Measurements from ENCODE around the gene IL20.
"Not testable (repeated sequence)": the region's sequence is repeated elsewhere in the genome, so short reads cannot be mapped to it uniquely, and the experiment has no call there.

The IL20 gene

DNA sequence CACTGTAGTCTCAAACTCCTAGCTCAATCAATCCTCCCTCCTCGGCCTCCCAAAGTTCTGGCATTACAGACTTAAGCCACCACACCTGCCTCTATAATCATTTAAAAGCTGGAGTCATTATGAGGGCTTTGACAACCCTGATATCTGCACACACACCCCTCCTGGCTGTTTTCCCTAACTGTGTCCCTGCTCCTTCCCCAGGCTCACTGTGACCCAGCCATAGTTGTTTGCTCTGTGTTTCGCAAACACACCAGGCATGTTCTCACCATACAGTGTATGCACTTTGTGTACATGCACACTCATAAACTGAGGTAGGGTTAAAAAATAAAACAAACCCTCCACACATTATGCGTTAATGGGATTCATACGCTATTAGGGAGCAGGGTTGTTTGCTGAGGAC is 21.8 kb upstream of the IL20 start:
- no peak for DNase-seq

DNA sequence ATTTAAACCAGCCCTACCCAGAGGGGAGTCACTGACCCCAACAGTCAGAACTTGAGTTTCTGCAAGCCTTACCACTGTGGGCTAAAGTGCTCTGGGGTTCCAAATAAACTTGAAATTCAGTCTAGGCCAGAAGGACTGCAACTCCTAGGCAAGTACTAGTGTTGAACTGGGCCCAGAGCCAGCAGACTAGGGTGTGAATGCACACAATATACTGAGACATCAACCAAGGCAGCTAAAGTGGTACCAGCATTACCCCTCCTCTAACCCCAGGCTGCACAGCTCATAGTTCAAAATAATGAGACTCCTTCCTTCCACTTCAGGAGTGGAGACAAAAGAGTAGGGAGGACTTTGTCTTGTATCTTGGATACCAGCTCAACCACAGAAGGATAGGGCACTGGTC is 18.9 kb upstream of the IL20 start:
- DNase-seq = no peak

DNA sequence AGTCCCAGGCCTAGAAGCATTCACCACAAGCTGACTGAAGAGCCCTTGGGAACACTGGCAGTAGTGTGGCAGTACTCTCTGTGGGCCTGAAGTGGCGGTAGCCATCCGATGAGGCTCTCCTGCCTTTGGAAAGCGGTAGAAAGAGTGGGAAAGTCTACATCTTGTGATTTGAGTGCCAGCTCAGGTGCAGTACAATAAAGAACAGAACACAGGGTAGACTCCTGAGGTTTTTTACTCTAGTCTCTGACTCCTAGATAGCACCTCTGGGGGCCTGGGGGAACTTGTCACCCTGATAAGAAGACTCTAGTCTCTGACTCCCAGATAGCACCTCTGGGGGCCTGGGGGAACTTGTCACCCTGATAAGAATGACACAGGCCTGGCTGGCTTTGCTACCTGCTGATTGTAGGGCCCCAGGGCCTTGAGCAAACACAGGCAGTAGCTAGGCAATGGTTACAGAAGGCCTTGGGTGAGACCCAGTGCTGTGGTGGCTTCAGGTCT is 18.0 kb upstream of the IL20 start:
- DNase-seq = no peak

DNA sequence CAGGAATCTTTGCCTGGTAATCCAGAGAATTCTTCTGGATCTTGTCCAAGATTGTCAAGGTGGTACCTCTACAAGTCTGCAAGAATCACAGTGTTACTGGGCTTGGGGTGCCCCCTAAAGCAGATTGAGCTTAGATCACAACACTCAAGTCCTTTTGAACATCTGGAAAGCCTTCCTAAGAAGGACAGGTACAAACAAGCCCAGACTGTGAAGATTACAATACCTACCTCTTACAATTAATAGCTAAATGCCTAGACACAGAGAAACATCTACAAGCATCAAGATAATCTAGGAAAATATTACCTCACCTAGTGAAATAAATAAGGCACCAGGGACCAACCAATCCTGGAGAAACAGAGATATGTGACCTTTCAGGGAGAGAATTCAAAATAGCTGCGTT is 17.5 kb upstream of the IL20 start:
- no peak for DNase-seq

DNA sequence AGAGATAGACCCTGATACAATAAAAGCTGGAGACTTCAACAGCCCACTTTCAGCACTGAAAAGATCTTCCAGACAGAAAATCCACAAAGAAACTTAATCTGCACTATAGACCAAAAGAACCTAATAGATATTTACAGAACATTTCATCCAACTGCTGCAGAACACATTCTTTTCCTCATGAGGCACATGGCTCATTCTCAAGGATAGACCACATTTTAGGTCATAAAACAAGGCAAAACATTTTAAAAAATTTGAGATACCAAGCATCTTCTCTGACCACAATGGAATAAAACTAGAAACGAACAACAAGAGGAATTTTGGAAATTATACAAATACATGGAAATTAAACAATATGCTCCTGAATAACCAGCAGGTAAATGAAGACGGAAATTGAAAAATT is 15.0 kb upstream of the IL20 start:
- DNase-seq = no peak

DNA sequence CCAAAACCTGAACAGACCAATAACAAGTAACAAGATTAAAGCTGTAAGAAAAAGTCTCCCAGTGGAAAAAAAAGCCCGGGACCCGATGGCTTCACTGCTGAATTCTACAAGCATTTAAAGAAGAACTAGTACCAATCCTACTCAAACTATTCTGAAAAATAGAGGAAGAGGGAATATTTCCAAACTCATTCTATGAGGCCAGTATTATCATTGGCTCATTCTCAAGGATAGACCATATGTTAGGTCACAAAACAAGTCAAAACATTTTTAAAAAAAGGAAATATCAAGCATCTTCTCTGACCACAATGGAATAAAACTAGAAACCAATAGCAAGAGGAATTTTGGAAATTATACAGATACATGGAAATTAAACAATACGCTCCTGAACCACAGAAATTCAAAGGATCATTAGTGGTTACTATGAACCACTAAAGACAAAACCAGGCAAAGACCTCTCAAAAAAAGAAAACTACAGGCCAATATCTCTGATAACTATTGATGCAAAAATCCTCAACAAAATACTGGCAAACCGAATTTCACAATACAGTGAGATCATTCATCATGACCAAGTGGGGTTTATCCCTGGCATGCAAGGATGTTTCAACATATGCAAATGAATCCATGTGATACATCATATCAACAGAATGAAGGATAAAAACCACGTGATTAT is 13.9 kb upstream of the IL20 start:
- DNase-seq = peak; percentile 80

DNA sequence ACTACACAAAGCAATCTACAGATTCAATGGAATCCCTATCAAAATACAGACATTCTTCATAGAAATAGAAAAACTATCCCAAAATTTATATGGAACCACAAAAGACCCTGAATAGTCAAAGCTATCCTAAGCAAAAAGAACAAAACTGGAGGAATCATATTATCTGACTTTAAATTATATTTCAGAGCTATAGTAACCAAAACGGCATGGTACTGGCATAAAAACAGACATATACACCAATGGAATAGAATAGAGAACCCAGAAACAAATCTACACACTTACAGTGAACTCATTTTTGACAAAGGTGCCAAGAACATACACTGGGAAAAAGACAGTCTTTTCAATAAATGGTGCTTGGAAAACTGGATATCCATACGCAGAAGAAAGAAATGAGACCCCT is 12.8 kb upstream of the IL20 start:
- DNase-seq = not testable (repeated sequence)

DNA sequence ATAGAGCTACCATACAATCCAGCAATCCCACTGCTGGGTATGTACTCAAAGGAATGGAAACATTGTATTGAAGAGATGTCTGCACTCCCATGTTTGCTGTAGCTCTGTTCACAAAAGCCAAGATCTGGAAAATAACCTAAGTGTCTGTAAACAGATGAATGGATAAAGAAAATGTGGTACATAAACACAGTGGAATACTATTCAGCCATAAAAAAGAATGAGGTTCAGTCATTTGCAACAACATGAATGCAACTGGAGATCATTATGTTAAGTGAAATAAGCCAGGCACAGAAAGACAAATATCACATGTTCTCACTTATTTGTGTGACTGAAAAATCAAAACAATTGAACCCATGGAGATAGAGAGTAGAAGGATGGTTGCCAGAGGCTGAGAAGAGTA is 11.7 kb upstream of the IL20 start:
- DNase-seq = not testable (repeated sequence)

DNA sequence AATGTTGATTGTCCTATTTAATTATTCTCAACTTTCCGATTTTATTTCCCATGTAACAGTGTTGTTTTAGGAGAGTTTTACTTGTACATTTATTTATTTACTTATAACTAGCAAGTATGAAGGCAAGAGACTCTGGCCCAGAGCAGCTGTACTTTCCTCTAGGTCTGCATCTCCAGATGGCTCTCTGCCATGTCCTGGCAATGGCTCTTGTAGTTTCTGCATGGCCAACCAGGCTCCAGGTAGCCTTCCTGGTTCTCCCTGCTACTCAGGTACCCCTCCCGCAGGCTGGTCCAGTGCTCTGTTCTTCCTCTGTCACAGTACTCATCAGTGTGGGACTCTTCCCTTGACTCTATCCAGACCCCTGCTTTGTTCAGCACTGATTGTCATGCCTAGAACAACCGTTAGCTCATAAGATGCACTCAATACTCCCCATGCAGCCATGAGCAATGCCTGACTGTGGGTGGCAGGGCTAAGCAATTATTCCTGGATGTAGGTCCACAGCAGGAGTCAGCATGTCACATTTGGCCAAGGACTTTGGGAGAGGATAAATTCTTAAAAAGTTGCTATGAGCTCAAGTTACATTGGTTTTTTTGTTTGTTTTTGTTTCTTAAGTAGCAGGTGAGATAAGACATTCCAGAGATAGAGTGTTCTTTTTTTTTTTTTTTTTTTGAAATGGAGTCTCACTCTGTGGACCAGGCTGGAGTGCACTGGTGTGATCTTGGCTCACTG is 10.9 kb upstream of the IL20 start:
- no peak for DNase-seq

DNA sequence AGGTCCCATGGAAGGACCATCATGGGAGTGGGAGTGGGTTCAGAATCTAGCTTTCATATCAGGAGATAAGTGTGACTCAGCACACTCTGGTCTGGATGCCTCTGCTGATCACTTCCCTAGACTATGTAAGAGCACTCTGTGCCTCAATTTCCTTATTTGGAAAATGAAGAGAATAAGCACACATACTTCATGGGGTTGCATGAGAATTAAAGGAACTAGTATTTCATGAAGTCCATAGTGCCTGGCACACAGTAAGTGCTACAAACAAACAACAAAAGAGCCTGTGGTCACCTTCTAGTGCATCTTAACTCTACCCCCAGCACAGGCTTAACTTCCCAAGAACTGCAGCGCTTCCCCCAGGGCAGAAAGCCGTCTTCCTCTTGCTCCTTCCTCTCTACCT is 9.6 kb upstream of the IL20 start:
- DNase-seq = no peak

DNA sequence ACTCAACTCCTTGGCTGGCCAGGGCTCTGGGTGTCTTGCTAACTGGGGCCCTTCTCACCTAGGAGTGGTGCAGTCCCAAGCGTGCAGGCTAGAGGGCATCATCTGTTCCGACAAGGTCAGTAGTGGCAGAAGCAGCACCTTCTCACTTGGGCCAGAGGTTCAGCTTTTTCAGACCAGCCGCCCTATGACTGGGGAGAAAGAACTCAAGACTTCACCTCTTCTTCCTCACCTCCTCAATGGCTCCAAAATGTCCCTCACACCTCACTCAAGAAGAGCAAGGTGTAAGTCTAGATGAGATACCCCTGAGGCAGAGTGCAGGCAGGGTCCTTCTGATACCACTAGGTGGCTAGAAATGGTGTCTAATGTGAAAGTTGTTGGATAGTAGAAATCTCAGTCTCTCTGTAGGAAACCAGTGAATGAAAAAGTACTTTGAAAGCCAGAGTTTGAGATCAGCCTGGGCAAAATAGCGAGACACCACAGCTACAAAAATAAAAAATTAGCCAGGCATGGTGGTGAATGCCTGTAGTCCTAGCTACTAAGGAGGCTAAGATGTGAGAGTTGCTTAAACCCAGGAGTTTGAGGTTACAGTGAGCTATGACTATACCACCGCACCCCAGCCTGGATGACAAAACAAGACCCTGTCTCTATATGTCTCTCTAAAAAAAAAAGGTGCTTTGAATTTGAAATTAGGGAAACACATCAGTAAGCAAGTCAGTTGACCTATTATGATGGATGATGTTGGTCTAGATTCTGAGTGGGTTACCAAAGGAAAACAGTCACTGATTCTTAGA is 8.6 kb upstream of the IL20 start:
- DNase-seq = no peak

DNA sequence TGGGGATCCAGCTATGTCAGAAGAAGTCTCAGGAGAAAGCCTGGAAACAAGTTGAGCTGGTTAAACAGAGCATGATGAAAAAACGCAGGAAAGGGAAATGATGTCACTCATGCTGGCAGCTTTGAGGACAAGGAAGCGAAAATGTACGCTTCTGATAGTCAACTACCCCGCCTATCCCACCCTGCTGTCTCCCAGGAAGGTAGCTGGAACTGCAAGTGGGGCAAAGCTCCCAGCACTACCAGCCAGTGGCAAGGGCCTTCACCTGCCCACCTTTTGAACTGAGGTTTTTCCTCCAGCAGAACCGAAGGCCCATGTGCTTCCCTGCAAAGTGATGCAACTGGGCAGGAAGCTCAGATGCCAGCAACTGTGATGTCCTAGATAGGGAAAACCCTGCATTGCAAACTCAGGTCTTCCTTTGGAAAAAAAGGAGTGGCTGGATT is 6.3 kb upstream of the IL20 start:
- peak; percentile 71 for DNase-seq

DNA sequence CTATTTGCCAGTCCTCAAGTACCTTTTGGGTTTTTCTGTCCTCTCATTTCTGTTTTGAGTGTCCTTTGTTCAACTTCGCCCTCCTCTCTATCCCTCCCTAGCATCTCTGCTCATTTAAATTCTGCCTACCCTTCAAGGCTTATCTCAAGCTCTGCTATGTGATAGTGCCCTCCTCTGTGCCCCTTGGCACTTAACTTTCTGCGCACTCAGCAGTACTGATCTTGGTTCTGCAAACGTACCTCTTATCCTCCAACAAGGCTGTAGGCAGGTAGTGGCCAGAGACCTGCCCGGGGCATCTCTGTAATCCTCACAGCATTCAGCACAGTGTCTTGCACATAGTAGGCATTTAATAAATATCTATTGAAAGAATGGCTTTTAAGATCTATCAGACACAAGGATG is 5.3 kb upstream of the IL20 start:
- no peak for DNase-seq

DNA sequence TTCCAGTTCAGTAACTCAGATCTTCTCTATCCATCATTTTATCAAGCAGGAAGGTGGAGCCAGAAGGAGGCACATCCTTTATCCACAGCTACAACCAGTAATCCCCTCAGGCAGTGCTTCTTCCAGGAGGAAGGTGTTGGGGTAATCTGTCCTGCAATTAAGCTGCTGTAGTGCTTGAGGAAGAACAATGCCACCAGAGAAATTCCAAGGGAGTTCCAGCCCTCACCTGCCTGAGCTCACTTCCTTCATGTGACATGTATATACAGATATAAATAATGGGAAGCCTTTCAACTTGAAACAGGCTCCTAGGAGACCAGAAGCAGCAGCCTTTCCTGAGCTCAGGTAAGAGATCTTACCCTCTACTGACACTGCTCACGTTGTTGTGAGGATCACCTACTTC is 2.2 kb upstream of the IL20 start:
- DNase-seq = no peak

DNA sequence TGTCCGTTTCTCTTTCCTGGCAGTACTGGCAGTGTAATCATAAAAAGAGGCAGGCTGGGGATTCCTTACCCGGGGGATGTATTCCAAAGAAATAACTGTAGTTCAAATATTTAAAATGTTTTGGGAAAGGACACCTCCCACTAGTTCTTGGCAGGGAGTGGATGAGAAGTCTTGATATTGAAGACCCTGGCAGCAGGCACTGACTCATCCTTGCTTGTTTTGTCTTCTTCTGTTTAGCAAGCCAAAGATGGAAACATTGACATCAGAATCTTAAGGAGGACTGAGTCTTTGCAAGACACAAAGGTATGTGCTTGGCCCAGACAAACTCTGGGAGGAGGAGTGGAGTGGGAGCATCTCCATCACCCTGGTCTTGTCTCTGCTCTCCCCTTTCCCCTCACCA is 639 bp downstream of the IL20 start:
- DNase-seq = no peak

DNA sequence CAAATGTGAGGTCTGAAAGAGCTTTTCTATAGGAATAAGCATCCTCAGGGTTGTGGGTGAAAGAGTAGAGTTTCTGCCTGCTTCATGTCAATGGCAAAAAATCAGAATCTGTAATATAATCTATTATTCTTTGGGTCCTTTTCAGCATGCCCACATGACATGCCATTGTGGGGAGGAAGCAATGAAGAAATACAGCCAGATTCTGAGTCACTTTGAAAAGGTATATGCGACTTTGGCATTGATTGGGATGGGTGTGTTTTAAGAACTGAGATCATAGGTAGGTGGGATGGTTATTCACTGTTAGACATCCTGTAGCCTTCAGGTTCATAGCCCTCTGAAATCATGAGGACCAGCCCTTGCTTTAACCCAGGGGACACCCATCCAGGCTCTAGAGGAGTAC is 1.8 kb downstream of the IL20 start:
- DNase-seq = no peak

DNA sequence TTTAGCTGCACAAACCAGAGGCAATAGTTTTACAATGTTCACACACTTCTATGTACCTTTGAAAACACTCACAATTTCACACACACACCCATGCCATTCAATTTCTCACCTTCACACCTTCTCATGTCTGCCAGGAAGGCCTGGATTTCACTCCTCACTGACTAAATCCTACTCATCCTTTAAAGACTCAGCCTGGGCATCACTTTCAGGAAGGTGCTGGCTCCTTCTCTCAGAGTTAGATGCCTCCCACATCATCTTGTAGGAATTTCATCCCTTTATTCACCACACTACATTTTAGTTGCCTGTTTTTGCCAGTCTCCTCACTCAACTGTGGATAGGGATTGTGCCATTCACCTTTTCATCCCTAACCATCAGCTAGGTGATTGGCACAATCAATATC is 2.3 kb downstream of the IL20 start:
- DNase-seq = no peak

DNA sequence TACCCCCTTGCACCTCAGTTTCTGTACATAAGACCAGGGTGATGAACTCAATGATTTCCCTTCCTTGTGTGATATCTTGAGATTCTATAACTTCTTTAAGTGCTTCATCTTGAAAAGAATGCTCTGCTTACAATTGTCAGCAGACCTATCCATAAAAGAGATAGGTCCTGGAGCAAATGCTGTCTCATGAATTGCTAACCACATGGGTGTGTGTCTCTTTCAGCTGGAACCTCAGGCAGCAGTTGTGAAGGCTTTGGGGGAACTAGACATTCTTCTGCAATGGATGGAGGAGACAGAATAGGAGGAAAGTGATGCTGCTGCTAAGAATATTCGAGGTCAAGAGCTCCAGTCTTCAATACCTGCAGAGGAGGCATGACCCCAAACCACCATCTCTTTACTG is 2.8 kb downstream of the IL20 start:
- no peak for DNase-seq

DNA sequence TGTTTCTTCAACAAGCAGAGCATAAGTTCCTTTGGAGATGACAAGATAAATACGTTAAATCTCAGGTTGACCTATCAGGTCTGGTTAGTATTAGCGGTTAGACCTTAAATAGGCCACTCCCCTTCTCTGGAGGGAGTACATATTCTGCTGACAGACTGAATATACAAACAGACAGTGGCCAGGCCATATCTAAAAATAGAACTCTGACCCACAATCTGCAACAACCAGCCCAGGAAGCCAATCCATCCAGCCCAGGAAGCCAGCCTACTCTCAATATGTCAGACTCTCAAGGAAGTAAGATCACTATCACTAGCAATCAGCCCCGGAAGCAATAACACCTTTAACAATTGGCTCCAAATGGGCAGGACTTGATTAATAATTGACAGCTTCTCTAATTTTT is 6.7 kb downstream of the IL20 start:
- no peak for DNase-seq

DNA sequence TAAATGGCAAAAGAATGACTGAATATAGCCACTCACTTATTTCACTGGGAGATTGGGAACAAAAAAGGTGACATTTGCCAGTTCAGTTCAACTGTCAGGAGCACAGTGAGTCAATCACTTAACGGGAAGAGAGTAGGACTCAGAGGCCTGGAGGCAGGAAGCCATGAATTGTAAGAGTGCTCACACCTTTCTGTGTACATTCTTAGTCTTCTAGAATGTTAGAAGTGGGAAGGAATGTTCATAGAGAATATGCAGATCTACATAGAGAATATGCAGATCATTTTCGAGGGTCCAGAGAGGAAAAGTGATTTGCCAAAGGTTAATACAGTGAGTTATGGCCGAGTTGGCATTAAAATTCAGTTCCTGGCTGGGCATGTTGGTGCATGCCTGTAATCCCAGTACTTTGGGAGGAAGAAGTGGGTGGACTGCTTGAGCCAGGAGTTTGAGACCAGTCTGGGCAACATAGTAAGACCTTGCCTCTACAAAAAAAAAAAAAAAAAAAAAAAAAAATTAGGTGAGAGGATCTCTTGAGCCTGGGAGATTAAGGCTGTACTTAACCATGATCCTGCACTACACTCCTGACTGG is 8.3 kb downstream of the IL20 start:
- no peak for DNase-seq

DNA sequence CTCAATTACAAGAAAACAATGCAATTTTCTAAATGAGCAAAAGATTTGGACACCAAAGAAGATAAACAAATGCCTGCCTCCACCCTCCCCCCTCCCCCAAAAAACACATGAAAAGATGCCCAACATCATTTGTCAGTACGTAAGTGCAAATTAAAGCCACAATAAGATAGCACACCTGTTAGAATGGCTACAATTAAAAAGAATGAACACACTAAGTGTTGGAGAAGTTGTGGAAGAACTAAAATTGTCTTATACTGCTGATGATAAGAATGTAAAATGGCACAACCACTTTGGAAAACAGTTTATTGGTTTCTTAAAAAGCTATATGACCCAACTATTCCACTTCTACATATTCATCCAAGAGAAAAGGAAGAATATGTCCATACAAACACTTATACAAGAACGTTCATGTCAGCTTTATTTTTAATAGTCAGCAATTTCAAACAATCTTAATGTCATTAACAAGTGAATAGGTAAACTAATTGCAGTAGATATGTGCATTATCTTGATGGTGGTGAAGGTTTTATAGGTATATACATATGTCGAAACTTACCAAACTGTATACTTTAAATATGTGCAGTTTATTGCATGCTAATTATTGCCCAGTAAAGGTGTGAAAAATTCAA is 10.4 kb downstream of the IL20 start:
- no peak for DNase-seq

DNA sequence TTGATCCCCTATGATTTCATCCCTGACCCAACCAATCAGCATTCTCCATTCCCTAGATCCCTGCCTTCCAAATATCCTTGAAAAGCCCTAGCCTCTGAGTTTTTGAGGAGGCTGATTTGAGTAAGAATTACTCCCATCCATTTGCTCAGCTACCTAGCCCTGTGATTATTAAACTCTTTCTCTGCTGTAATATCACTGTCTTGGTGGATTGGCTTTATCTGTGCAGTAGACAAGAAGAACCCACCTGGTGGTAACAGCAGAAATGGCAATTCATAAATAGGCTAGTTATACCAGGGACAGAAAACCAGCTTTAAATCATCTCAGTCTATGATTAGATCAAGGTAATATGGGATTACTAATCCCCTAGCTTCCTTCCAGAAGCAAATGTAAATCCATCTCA is 13.0 kb downstream of the IL20 start:
- DNase-seq = no peak

DNA sequence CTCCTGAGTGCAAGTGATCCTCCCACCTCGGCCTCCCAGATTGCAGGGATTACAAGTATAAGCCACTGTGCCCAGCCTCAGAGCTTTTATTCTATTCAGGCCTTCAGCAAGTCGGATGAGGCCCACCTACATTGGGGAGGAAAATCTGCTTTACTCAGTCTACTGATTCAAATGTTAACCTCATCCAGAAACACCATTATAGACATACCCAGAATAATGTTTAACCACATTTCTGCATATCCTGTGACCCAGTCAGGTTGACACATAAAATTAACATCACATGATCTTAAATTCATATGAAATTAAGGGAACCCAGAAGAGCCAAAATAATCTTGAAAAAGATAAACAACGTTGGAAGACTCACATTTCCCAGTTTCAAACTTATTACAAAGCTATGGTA is 14.9 kb downstream of the IL20 start:
- no peak for DNase-seq

All from MV-4-11 (cell line).